ENCODE measurements around the gene CLEC2A. TPM values are rescaled to one million over a fixed set of nuclear protein-coding genes. Genes with fewer than 3 reads are reported as not detected.
"Not testable (repeated sequence)": the region's sequence is repeated elsewhere in the genome, so short reads cannot be mapped to it uniquely, and the experiment has no call there.

Gene CLEC2A
- total RNA-seq, 1 experiment from 2014 or later = not detected

DNA sequence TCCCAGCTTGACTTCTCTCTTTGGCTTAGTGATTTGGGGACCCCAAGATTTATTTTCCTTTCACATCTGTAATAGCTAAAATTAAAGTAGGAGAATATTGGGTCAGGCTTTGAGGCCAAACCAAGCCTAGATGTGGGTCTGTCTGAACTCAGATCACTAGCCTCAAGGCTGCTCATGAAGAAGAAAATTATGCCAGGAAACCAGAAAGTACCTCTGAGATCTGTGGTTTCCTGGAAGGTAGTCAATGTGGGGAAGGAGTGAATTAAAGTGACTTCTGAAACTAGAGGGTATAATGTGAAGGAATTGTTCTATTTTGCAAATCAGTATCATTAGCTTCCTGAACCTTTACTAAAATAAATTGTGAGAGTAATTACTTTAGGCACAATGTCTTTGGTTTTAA, 25.7 kb upstream of the CLEC2A start:
- Histone ChIP-seq H3K4me2 (ENCODE audit: low read length) (no peak overlapping the region), H4K20me1 (ENCODE audit: insufficient read depth) (no peaks in the 10 kb centered on the region), H3K27me3 (ENCODE audit: insufficient read depth, low read length) (peaks cover 53% of the 10 kb centered on the region), H3K9me3 (ENCODE audit: control insufficient read depth in 1 of 2, insufficient read depth in 1 of 2, low read depth in 1 of 2, low read length in 2 of 2) (no peaks in the 10 kb centered on the region), H3K27ac (ENCODE audit: low read depth, low read length) (no peak overlapping the region), H3K4me1 (ENCODE audit: control insufficient read depth in 1 of 2, insufficient read depth in 2 of 2, low read length in 2 of 2) (no peaks in the 10 kb centered on the region), H3K36me3 (ENCODE audit: control insufficient read depth in 1 of 2, insufficient read depth in 2 of 2, low read length in 2 of 2) (no peaks in the 10 kb centered on the region), H3K4me3 (replicated peaks in 1 of 2; ENCODE audit: low read depth in 1 of 2, low read length in 2 of 2) (no peak overlapping the region), H2AFZ (ENCODE audit: low read depth, low read length, poor library complexity, severe bottlenecking) (no peak overlapping the region), H3K9me2 (ENCODE audit: insufficient read depth) (no peaks in the 10 kb centered on the region), H3K9ac (ENCODE audit: low read length) (no peak overlapping the region), H3K79me2 (ENCODE audit: insufficient read depth, low read length) (no peaks in the 10 kb centered on the region)
- ATAC-seq (no peak), DNase-seq (ENCODE audit: low read depth, low spot score) (no peak)
- ChIA-PET POLR2A (no interaction called here), CTCF (no interaction called here), RAD21 (ENCODE audit: low non-redundant PET in 1 of 2, low total read pairs in 2 of 2, uncharacterized antibody in 2 of 2, unreplicated experiment in 2 of 2) (no interaction called here)
- BruUV-seq (replicated peaks) = no TSS peak
- intact Hi-C loops (cut with micrococcal nuclease) = no loop called here
- TF ChIP-seq SP1 (IDR thresholded peaks at IDR 0.05; ENCODE audit: low read depth) (no peak), SRF (IDR thresholded peaks at IDR 0.05; ENCODE audit: low read depth) (no peak), EZH2 (IDR thresholded peaks at IDR 0.05) (no peak)
- TF ChIP-seq, protein P1, sequence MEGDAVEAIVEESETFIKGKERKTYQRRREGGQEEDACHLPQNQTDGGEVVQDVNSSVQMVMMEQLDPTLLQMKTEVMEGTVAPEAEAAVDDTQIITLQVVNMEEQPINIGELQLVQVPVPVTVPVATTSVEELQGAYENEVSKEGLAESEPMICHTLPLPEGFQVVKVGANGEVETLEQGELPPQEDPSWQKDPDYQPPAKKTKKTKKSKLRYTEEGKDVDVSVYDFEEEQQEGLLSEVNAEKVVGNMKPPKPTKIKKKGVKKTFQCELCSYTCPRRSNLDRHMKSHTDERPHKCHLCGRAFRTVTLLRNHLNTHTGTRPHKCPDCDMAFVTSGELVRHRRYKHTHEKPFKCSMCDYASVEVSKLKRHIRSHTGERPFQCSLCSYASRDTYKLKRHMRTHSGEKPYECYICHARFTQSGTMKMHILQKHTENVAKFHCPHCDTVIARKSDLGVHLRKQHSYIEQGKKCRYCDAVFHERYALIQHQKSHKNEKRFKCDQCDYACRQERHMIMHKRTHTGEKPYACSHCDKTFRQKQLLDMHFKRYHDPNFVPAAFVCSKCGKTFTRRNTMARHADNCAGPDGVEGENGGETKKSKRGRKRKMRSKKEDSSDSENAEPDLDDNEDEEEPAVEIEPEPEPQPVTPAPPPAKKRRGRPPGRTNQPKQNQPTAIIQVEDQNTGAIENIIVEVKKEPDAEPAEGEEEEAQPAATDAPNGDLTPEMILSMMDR (IDR thresholded peaks at IDR 0.05 in 2 of 3, conservative IDR thresholded peaks at IDR 0.05 in 1 of 3; ENCODE audit: borderline replicate concordance in 1 of 3, insufficient read depth in 1 of 3, low read depth in 2 of 3, low read length in 2 of 3) = no peak
- TF ChIP-seq, protein P2, sequence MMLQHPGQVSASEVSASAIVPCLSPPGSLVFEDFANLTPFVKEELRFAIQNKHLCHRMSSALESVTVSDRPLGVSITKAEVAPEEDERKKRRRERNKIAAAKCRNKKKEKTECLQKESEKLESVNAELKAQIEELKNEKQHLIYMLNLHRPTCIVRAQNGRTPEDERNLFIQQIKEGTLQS (IDR thresholded peaks at IDR 0.05) = no peak

DNA sequence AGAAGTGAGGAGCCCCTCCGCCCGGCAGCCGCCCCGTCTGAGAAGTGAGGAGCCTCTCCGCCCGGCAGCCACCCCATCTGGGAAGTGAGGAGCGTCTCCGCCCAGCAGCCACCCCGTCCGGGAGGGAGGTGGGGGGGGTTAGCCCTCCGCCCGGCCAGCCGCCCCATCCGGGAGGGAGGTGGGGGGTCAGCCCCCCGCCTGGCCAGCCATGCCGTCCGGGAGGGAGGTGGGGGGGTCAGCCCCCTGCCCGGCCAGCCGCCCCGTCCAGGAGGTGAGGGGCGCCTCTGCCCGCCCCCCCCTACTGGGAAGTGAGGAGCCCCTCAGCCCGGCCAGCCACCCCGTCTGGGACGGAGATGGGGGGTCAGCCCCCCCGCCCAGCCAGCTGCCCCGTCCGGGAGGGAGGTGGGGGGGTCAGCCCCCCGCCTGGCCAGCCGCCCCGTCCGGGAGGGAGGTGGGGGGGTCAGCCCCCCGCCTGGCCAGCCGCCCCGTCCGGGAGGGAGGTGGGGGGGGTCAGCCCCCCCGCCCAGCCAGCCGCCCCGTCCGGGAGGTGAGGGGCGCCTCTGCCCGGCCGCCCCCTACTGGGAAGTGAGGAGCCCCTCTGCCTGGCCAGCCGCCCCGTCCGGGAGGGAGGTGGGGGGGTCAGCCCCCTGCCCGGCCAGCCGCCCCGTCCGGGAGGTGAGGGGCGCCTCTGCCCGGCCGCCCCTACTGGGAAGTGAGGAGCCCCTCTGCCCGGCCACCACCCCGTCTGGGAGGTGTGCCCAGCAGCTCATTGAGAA, 21.0 kb upstream of the CLEC2A start:
- H3K4me1 ChIP-seq (ENCODE audit: control insufficient read depth in 1 of 2, insufficient read depth in 2 of 2, low read length in 2 of 2); ATAC-seq; CTCF ChIA-PET; H4K20me1 ChIP-seq (ENCODE audit: insufficient read depth); H3K36me3 ChIP-seq (ENCODE audit: control insufficient read depth in 1 of 2, insufficient read depth in 2 of 2, low read length in 2 of 2); H3K9me3 ChIP-seq (ENCODE audit: control insufficient read depth in 1 of 2, insufficient read depth in 1 of 2, low read depth in 1 of 2, low read length in 2 of 2); H3K4me3 ChIP-seq (replicated peaks in 1 of 2; ENCODE audit: low read depth in 1 of 2, low read length in 2 of 2); H3K4me2 ChIP-seq (ENCODE audit: low read length); H3K79me2 ChIP-seq (ENCODE audit: insufficient read depth, low read length); BruUV-seq (replicated peaks); RAD21 ChIA-PET (ENCODE audit: low non-redundant PET in 1 of 2, low total read pairs in 2 of 2, uncharacterized antibody in 2 of 2, unreplicated experiment in 2 of 2); DNase-seq (ENCODE audit: low read depth, low spot score); intact Hi-C loops (cut with micrococcal nuclease); H3K9ac ChIP-seq (ENCODE audit: low read length); H3K27ac ChIP-seq (ENCODE audit: low read depth, low read length); H2AFZ ChIP-seq (ENCODE audit: low read depth, low read length, poor library complexity, severe bottlenecking); H3K9me2 ChIP-seq (ENCODE audit: insufficient read depth); POLR2A ChIA-PET: not testable (repeated sequence)
- peaks cover 58% of the 10 kb centered on the region for H3K27me3 ChIP-seq (ENCODE audit: insufficient read depth, low read length)
